Uterus (tissue), 4 donors: ENCODE results near the gene C6orf136. TPM values are rescaled to one million over a fixed set of nuclear protein-coding genes. Genes with fewer than 3 reads are reported as not detected.
A peak's percentile ranks its signal among the peaks of the same experiment; 100 is the strongest.
"Not testable (repeated sequence)": the region's sequence is repeated elsewhere in the genome, so short reads cannot be mapped to it uniquely, and the experiment has no call there.

Experiments used
- DNase-seq, 2 donors: peaks; one replicate each; pipeline ENCODE4 v3.0.0-alpha.2; 2019 to 2020
- H3K27ac ChIP-seq, 2 donors: fragments of 200-600 bp; sonication (generic); 1 replicate in 1 of 2; 2 replicates in 1 of 2; pipeline ENCODE4 v1.5.1; 2016 to 2018
- H3K27me3 ChIP-seq, 2 donors: fragments of 200-600 bp; sonication (generic); one replicate each; pipeline ENCODE4 v1.5.1; 2018 to 2019; ENCODE audit warnings: control low read depth in 1 of 2
- H3K36me3 ChIP-seq, 2 donors: fragments of 200-600 bp; sonication (generic); one replicate each; pipeline ENCODE4 v1.5.1; 2019; ENCODE audit warnings: control low read depth in 1 of 2
- H3K4me1 ChIP-seq, 2 donors: fragments of 200-600 bp; sonication (generic); one replicate each; pipeline ENCODE4 v1.5.1; 2018 to 2019; ENCODE audit warnings: control low read depth in 1 of 2
- H3K4me3 ChIP-seq, 2 donors: fragments of 200-600 bp; sonication (generic); 1 replicate in 1 of 2; 2 replicates in 1 of 2; pipeline ENCODE4 v1.5.1; 2018 to 2019; ENCODE audit warnings: mild to moderate bottlenecking in 1 of 2
- H3K9me3 ChIP-seq, 2 donors: fragments of 200-600 bp; sonication (generic); one replicate each; pipeline ENCODE4 v1.5.1; 2019; ENCODE audit warnings: control low read depth in 1 of 2
- CTCF ChIP-seq, 4 experiments: fragments of 200-600 bp in 2 of 4; fragments of 450-650 bp in 2 of 4; sonication (generic) in 2 of 4; IDR thresholded peaks; one replicate each; pipeline ENCODE4 v1.5.1; 2016 to 2019; ENCODE audit warnings: antibody characterized with exemption in 4 of 4, mild to moderate bottlenecking in 2 of 4, moderate library complexity in 1 of 4
- POLR2A ChIP-seq, 2 donors: fragments of 450-650 bp; IDR thresholded peaks; one replicate each; pipeline ENCODE4 v1.6.1; 2016; ENCODE audit warnings: antibody characterized with exemption in 2 of 2, mild to moderate bottlenecking in 1 of 2, moderate library complexity in 1 of 2
- intact Hi-C: fragments of 100-400 bp; cut with DNase I; formaldehyde crosslinking; loops from one replicate; pipeline ENCODE4 v1.15.1; 2023; ENCODE audit warnings: low total_unique reads
- total RNA-seq, 4 donors: library from RNA; depleted of rRNA in 3 of 4; stranded (reverse); fragments of >200 nt in 3 of 4; gene quantifications; one replicate each; pipeline versions ENCODE4 v1.1.0 to v1.2.4, GENCODE V29; 2014 to 2023
- donor health status: DM: yes; HTN: yes; CAD: no.

C6orf136 gene
- total RNA-seq, result 10 to 100 TPM in 1 of 4 donors, 1 to 10 TPM in 3; 5.6 to 22.2 (median 7.7) TPM

- peaks cover 4 to 6% of the 10 kb centered on the region in 2 donors for H3K4me1 ChIP-seq
- no peaks in the 10 kb centered on the region for H3K9me3 ChIP-seq
- H3K27me3 ChIP-seq, result no peaks in the 10 kb centered on the region
- TF ChIP-seq POLR2A (IDR thresholded peaks at IDR 0.05) (no peak), CTCF (IDR thresholded peaks at IDR 0.05) (no peak)
- intact Hi-C loops, result no loop called here
- H3K36me3 ChIP-seq, result no peaks in the 10 kb centered on the region
- peak; percentile 92 to 93 for DNase-seq
- peak within 1 kb of the TSS; percentile 74 to 99 for H3K4me3 ChIP-seq
- peak within 1 kb of the TSS; percentile 92 to 95 for H3K27ac ChIP-seq
Observed at GRCh38 chr6:30646450-30647241, at the start of gene C6orf136. Gene C6orf136 (plus strand): TSS chr6:30647133. CDS start chr6:30647232, 99 bp downstream.

- DNase-seq, result peak; percentile 65 to 77
- intact Hi-C loops, result loop anchor here (5.0 kb wide), 1 partner anchor 115 kb away; no protein-coding TSS in a partner anchor
- not testable (repeated sequence) for H3K4me1 ChIP-seq, H3K4me3 ChIP-seq, H3K27me3 ChIP-seq, H3K36me3 ChIP-seq, H3K9me3 ChIP-seq, H3K27ac ChIP-seq
- TF ChIP-seq CTCF (IDR thresholded peaks at IDR 0.05), result peak; percentile 55 to 82 (median 76)
Observed at GRCh38 chr6:30597315-30598144, 49.4 kb upstream of the C6orf136 start.

GRCh38 chr6:30598912-30599624 is 47.9 kb upstream of the C6orf136 start:
- no peak overlapping the region for H3K4me3 ChIP-seq
- H3K9me3 ChIP-seq, result no peaks in the 10 kb centered on the region
- no peaks in the 10 kb centered on the region for H3K27me3 ChIP-seq
- no peak overlapping the region for H3K27ac ChIP-seq
- TF ChIP-seq CTCF (IDR thresholded peaks at IDR 0.05) (no peak), POLR2A (IDR thresholded peaks at IDR 0.05) (no peak)
- H3K4me1 ChIP-seq, result no peaks in the 10 kb centered on the region
- no peak for DNase-seq
- intact Hi-C loops, result loop anchor here (5.0 kb wide), 1 partner anchor 117 kb away; no protein-coding TSS in a partner anchor
- no peaks in the 10 kb centered on the region for H3K36me3 ChIP-seq

- H3K27ac ChIP-seq, result no peak overlapping the region
- H3K9me3 ChIP-seq, result no peaks in the 10 kb centered on the region
- TF ChIP-seq POLR2A (IDR thresholded peaks at IDR 0.05) (no peak), CTCF (IDR thresholded peaks at IDR 0.05) (no peak)
- no peaks in the 10 kb centered on the region for H3K36me3 ChIP-seq
- no peak overlapping the region for H3K4me3 ChIP-seq
- no peak for DNase-seq
- H3K4me1 ChIP-seq, result no peaks in the 10 kb centered on the region
- no peaks in the 10 kb centered on the region for H3K27me3 ChIP-seq
- intact Hi-C loops, result loop anchor here (5.0 kb wide), 1 partner anchor 117 kb away; no protein-coding TSS in a partner anchor
Observed at GRCh38 chr6:30599625-30600324, 47.2 kb upstream of the C6orf136 start.
